Stimulated activated CD4-positive, alpha-beta T cell treated with anti-CD3 and anti-CD28 coated beads, TNF-alpha, amount 100 ng/mL, for 24 hours (primary cell): ENCODE data around the gene SDR9C7.
"Not testable (repeated sequence)": the region's sequence is repeated elsewhere in the genome, so short reads cannot be mapped to it uniquely, and the experiment has no call there.

Experiments used
- DNase-seq, 3 experiments: peaks; one replicate each; pipeline ENCODE4 v3.0.0-alpha.2; 2020; ENCODE audit warnings: low read depth in 3 of 3

Gene SDR9C7

DNA sequence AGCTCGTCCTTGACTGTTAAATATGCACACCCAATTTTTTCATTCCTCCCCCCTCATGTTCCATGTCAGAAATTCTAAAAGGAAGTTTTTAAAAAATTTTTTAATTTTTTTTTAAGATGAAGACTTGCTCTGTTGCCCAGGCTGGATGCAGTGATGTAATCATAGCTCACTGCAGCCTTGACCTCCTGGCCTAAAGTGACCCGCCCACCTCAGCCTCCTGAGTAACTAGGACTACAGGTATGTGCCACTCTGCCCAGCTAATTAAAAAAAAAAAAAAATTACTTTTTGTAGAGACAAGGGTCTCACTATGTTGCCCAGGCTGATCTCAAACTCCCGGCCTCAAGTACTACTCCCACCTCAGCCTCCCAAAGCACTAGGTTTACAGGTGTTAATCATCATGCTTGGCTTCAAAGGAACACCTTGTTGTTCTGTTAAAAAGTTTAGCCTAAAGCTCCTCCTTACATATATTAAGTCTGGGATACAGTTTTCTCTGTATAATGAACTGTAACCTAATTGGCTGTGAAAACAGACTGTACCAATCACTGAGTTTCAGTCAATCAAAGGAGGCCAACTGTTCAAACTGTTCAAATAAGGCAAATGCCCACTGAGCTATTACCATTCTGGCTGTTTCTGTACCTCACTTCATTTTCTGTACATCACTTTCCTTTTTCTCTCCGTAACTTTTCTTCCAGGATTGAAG is 17.8 kb downstream of the SDR9C7 start:
- DNase-seq: no peak

DNA sequence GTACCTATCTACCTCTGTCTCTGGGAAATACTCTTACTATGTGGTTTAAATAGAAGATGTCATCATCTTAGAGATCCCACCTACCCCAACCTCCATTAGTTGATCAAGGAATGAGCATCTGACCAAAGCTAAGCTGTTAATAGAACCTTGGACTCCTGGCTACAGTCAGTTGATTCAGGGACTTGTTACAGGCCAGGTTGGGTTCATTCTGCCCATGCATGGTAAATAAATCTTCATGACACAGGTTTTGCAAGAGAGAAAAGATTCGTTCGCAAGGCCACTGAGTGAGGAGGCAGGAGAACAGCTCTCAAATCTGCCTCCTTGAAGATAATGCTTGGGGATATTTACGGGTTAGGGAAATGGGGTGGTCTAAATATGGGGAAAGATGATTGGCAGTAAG is 19.5 kb downstream of the SDR9C7 start:
- no peak for DNase-seq

DNA sequence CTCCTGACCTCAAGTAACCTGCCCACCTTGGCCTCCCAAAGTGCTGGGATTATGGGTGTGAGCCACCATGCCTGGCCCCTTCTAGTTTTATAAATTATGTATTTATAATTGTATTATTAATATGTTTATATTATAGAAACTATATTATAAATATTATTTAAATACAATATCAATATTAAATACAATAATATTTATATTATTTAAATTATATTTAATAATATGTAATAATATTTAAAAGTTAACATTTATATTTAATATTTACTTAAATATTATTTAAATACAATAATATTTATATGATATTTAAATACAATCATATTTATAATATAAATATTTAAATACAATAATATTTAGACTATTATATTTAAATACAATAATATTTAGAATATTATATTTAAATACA is 20.0 kb downstream of the SDR9C7 start:
- no peak for DNase-seq

DNA sequence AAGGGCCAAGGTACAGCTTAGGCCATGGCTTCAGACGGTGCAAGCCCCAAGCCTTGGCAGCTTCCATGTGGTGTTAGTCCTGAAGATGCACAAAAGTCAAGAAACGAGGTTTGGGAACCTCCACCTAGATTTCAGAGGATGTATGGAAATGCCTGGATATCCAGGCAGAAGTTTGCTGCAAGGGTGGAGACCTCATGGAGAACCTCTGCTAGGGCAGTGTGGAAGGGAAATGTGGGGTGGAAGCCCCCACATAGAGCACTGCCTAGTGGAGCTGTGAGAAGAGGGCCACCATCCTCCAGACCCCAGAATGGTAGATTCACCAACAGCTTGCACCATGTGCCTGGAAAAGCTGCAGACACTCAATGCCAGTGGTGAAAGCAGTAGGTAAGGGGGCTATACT is 24.8 kb downstream of the SDR9C7 start:
- DNase-seq: not testable (repeated sequence)

DNA sequence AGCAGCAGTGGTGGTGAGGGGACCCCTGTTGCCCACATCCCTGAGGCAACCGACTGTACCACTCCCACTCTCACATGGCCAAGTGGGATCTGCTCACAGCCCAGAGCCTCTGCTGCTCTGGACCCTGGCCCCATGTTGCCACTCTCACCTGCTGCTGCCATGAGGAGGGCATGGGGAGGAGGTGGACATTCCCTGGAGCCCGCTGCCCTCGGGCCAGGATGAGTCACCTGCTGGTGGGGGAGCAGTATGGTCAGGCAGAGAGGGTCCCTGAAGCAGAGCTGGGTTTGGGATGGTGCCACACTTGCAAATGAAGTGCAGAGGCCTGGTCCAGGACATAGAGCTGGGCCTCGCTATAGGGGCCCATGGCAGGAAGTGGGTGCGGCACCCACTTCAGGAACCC is 26.1 kb downstream of the SDR9C7 start:
- DNase-seq: no peak

DNA sequence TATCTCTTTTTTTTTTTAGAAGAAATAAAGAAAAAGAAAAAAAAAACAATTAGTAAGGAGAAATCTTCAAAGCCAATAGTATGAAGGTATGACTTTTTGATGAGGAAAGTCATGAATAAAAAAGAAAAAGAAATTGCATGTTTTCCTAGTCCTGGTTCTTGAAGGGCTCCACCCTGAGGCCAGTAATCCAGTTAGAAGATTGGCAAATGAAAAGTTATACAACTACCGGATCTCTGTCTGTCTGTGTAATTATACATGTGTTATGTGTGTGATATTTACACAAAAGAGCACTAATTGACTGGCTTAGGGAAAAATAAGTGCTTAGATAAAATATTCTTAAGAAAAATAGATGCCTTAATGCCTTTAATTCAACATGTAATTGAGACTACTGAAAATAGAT is 28.4 kb downstream of the SDR9C7 start:
- DNase-seq: no peak

DNA sequence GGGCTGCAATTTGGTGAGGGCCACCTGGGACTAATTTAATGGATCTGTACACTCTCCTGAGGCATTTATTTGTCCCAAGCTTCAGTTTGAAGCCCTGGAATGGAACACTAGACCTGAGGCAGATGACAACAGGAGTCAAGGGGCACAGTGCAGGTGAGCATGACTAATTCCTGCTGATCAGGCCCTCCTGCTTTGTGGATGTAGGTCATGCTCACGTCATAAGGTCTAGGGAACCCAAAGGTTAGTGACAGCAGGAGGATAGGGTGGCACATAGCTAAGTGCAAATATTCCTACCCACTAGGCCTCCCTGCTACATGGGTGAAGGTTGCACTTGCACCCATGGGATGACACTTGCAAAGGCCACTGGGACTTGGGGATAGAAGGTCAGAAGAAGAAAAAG is 30.8 kb downstream of the SDR9C7 start:
- DNase-seq: no peak

DNA sequence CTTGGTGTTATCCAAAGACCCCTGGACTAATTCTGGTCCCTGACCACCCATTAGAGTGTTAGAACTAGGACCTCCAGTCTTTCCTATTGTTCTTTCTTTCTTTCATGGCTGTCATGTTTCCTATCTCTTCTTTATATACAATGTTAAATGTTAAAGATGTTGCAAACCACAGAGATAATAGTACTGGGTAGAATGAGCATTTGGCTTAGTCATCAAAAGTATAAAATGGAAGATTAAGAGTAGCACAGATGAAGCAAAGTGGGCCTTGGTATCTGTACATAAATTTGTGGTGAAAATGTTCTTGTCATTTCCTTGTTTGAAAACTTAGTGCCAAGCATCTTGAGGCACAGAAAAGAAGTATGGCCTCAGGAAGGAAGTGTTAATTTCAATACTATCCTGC is 32.9 kb downstream of the SDR9C7 start:
- DNase-seq: not testable (repeated sequence)

DNA sequence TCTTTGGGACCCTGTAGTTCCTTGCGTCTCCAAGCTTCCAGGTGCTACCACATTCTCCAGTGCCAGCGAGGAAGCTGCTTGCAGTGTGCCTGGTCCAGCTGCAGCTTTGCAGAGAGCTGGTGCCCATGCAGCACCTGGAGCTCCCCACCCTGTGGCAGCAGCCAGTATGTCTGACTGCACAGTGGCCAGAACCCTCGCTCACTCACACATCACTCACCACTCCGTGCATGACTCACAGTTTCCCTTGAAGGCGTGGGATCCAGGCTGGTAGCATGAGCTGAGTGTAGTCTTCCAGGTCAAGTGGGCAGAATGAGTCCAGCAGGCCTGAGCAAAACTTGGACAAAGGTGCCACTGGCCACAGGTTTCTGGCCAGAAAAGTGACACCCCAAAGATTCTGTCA is 33.6 kb downstream of the SDR9C7 start:
- DNase-seq: no peak

DNA sequence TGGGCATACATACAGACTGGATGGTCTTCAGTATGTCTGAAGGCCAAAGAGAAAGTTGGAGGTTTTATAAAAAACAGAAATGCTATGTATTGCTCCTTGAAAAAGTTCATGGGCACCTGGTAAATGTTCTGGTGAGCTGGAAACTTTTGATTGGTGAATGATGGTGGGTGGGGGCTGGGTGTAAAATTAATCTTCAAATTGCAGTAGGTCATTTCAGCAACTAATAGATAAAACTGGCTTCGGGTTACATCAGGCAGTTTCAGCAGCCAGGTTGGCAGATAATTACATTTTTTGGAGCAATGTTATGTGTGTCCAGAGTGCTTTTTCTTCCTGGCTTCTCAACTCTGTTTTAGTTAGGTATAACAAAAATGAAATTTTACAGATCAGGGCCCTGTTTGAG is 35.3 kb downstream of the SDR9C7 start:
- no peak for DNase-seq

DNA sequence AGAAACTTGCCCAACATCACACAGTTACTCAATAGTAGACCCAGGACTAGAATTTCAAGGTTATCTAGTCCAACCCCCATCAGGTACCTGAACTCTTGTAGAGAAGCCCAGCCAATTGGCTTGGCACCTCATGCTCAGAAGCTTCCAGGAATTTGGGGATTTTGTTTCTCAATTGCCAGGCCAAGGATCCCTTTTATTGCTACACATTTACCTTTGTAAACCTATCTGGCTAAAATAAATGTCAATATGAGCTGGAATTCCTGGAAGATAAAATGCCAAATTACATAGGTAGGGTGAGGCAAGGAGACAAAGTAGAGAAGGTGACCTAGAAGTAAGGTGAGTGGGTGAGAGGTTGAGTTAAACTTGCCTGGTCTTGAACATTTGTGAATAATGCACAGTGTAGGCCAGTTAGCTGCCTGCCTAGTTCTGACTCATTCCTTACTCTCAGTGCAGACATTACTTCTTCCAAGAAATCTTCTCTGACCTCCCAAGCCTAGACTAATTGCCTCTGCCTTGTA is 36.3 kb downstream of the SDR9C7 start:
- DNase-seq: no peak

DNA sequence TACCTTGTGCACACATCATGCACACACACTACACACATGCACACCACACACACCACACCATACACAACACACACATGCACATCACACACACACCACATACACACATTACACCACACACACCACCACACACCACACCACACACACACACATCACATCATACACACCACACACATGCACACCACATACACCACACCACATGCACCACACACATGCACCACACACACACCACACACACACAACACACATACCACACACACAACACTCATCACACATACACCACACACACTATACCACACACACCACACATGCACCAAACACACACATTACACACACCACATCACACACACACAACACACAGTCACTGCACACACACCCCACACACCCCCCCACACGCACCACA is 38.1 kb downstream of the SDR9C7 start:
- DNase-seq: no peak

DNA sequence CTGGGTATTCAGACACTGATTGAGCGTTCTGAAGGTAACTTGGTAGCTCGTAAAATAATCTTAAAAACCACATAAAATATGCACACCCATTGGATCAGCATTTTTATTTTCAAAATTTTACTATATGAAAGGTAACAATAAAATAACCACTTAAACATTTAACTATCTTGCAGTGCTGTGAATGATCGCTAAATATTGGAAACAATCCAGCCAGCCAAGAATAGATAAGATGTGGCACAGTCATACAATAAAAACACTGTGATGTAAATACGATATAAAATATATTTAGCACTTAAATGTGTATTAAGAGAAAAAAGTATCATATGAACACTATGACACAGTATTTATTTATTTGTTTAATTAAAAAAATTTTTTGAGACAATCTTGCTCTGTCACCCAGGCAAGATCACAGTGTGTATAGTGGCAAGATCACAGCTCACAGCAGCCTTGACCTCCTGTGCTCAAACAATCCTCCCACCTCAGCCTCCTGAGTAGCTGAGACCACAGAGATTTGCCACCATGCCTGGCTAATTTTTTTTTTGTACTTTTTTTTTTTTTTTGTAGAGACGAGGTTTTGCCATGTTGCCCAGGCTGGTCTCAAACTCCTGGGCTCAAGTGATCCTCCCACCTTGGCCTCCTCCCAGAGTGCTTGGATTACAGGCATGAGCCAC is 39.4 kb downstream of the SDR9C7 start:
- DNase-seq: no peak

DNA sequence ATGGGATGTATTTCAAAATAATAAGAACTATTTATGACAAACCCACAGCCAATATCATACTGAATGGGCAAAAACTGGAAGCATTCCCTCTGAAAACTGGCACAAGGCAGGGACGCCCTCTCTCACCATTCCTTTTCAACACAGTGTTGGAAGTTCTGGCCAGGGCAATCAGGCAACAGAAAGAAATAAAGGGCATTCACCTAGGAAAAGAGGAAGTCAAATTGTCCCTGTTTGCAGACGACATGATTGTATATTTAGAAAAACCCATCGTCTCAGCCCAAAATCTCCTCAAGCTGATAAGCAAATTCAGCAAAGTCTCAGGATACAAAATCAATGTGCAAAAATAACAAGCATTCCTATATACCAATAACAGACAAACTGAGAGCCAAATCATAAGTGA is 42.3 kb downstream of the SDR9C7 start:
- DNase-seq: not testable (repeated sequence)

DNA sequence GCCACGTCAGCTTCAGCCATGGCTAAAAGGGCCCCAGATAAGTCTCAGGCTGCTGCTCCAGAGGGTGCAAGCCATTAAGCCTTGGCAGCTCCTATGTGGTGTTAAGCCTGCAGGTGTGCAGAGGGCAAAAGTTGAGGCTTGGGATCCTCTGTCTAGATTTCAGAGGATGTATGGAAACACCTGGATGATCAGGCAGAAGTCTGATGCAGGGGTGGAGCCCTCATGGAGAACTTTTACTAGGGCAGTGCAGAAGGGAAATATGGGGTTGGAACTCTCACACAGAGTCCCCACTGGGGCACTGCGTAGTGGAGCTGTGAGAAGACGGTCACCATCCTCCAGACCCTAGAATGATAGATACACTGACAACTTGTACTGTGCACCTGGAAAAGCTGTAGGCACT is 47.9 kb downstream of the SDR9C7 start:
- DNase-seq: no peak

DNA sequence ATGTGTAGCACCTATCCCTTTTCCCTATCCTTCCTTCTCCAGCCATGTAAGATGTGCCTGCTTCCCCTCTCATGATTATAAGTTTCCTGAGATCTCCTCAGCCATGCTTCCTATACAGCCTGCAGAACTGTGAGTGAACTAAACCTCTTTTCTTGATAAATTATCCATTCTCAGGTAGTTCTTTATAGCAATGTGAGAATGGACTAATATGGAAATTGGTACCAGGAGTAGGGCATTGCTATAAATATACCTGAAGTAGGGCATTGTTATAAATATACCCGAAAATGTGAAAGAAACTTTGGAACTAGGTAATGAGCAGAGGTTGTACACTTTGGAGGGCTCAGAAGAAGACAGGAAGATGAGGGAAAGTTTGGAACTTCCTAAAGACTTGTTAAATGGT is 48.9 kb downstream of the SDR9C7 start:
- DNase-seq: no peak

DNA sequence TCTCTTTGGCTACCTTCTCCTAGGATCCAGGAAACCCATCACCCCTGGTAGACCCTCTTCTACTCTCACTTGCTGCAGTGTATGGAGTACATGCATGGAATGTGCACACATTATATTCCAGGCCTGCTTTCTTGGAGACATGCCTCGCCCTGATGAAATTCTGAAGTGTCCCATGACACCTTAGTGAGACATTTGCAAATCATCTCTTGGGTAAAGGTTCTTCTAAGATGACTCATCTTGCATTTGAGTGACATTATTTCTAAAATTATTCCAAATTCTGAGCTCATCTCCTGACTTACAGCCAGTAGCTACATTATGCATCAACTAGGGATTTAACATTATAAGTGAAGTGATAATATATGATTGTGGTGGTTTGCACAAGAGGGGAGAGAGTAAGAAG is 49.8 kb downstream of the SDR9C7 start:
- no peak for DNase-seq

DNA sequence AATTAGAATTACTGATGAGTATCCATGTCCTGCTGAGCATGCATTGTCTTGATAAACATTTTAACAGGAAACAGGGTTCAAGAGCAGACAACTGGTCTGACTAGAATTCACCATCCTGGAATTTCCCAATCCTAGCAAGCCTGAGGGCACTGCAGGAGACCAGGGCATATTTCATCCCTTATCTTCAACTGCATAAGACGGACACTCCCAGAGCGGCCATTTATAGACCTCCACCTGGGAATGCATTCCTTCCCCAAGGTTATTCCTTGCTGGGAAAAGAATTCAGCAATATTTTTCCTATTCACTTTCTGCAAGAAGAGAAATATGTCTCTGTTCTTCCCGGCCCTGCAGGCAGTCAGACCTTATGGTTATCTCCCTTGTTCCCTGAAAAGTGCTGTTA is 51.8 kb downstream of the SDR9C7 start:
- DNase-seq: not testable (repeated sequence)

DNA sequence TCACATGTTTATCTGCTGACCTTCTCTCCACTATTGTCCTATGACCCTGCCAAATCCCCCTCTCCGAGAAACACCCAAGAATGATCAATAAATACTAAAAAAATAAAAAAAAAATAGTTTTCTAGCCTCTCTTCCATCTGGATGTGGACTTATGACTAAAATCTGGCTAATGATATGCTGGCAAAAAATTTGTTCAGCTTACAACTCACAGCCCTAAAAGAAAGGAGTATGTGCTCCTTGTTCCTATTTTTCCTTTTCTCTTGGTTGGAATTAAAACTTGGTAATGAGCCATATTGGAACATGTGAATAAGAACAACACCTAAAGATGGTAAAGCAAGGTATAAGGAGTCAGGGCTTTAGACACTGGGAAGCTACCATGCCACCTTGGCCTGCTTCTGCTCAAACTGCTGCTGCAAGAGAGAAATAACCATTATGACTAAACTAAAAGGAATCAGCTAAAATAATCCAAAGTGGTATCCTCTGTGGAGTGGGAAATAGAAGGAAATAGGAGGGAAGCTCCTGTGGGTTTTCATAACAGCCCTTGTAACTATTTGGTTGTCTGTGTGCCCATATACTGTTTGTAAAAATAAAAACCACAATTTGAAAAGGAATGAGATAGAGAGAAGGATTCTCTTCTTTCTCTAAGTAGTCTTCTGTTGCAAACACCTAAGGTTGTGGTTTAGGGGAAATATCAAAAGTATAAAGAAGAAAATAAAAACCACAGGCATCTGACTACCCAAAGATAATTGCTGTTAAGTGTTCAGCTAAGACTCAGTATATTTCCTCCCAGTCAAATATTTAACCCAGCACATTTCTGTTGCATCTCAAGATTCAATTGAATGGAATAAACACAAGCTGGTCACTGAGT is 53.8 kb downstream of the SDR9C7 start:
- no peak for DNase-seq

DNA sequence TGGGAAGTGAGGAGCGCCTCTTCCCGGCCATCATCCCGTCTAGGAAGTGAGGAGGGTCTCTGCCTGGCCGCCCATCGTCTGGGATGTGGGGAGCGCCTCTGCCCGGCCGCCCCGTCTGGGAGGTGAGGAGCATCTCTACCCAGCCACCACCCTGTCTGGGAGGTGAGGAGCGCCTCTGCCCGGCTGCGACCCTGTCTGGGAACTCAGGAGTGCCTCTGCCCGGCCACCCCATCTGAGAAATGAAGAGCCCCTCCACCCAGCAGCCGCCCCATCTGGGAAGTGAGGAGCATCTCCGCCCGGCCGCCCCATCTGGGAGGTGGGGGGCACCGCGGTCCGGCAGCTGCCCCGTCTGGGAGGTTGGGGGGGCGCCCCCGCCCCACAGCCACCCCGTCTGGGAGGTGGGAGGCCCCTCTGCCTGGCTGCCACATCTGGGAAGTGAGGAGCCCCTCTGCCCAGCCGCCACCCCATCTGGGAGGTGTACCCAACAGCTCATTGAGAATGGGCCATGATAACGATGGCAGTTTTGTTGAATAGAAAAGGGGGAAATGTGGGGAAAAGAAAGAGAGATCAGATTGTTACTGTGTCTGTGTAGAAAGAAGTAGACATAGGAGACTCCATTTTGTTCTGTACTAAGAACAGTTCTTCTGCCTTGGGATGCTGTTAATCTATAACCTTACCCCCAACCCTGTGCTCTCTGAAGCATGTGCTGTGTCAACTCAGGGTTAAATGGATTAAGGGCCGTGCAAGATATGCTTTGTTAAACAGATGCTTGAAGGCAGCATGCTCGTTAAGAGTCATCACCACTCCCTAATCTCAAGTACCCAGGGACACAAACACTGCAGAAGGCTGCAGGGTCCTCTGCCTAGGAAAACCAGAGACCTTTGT is 54.7 kb downstream of the SDR9C7 start:
- not testable (repeated sequence) for DNase-seq

DNA sequence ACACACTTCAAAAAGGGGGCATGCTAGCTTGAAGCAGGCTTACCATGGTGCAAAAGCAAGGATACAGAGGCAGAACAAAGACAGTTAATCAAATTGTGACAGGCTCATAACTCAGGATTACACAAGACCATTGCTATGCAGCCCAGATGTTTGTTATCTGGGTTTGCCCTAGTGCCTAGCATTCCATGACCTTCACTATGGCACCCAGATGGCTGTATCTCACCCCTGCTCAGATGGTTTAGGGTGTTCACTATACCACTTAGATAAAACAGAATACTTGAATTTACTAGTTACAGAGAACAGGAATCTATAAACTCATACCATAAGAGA is 56.2 kb downstream of the SDR9C7 start:
- DNase-seq: no peak
